ENCODE results near the gene AK9. TPM values are rescaled to one million over a fixed set of nuclear protein-coding genes. Genes with fewer than 3 reads are reported as not detected.

AK9 gene
- total RNA-seq, 1 experiment from 2014 or later, result 1.7 TPM

DNA sequence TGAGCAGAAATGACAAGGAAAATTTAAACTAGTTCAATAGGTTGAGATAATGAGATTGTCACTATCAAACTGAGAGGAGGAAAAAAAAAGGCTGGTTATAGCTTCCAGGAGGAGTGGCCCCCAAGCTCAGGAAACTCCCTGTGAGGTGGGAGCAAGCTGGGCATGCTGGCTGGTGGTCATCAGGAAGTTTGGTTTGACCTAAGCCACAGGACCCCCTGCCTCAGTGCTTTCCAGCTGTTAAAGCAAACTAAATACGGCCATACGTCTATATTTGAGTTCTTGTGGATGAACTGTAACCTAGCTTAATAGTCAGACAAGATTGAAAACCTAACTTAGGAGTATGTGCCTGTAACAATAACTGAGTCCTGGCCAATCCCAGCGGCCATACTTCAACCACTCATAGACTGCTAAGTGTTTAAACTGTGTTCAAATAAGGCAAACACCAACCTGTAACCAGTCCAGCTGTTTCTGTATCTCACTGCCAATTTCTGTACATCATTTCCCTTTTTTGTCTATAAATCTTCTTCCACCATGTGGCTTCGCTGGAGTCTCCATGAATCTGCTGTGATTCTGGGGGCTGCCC, 183.4 kb downstream of the AK9 start:
- Histone ChIP-seq H2AFZ (ENCODE audit: low read length) (no peak overlapping the region), H3F3A (ENCODE audit: low read length, unreplicated experiment) (no peaks in the 10 kb centered on the region), H3K4me1 (ENCODE audit: insufficient read depth, low read length) (peaks cover 17% of the 10 kb centered on the region), H3K9ac (ENCODE audit: low read length) (no peak overlapping the region), H3K27me3 (ENCODE audit: low read length) (no peaks in the 10 kb centered on the region), H3K9me2 (replicated peaks; ENCODE audit: low read length) (no peaks in the 10 kb centered on the region), H3K27ac (ENCODE audit: low read length) (no peak overlapping the region), H3K36me3 (ENCODE audit: low read depth, low read length) (no peaks in the 10 kb centered on the region), H4K20me1 (ENCODE audit: low read length) (no peaks in the 10 kb centered on the region), H3K4me3 (ENCODE audit: low read length) (no peak overlapping the region), H3K4me2 (ENCODE audit: low read length) (no peak overlapping the region), H3K9me3 (ENCODE audit: low read length) (no peaks in the 10 kb centered on the region), H3K79me2 (ENCODE audit: low read length) (no peaks in the 10 kb centered on the region)
- TF ChIP-seq, protein P1, sequence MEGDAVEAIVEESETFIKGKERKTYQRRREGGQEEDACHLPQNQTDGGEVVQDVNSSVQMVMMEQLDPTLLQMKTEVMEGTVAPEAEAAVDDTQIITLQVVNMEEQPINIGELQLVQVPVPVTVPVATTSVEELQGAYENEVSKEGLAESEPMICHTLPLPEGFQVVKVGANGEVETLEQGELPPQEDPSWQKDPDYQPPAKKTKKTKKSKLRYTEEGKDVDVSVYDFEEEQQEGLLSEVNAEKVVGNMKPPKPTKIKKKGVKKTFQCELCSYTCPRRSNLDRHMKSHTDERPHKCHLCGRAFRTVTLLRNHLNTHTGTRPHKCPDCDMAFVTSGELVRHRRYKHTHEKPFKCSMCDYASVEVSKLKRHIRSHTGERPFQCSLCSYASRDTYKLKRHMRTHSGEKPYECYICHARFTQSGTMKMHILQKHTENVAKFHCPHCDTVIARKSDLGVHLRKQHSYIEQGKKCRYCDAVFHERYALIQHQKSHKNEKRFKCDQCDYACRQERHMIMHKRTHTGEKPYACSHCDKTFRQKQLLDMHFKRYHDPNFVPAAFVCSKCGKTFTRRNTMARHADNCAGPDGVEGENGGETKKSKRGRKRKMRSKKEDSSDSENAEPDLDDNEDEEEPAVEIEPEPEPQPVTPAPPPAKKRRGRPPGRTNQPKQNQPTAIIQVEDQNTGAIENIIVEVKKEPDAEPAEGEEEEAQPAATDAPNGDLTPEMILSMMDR (conservative IDR thresholded peaks at IDR 0.05; ENCODE audit: low read depth, low read length), result no peak
- TF ChIP-seq EZH2phosphoT487 (IDR thresholded peaks at IDR 0.05; ENCODE audit: borderline replicate concordance, low read length) (no peak), EZH2 (IDR thresholded peaks at IDR 0.05; ENCODE audit: low read length, unreplicated experiment) (no peak)
- BruUV-seq (replicated peaks), result no TSS peak
- ChIA-PET POLR2A (ENCODE audit: unreplicated experiment) (interaction anchor here (0.6 kb wide), 1 partner anchor 369 kb away, joined by 17 read pairs; no protein-coding TSS in a partner anchor), CTCF (no interaction called here)
- intact Hi-C loops (cut with micrococcal nuclease), result no loop called here
- ATAC-seq, result no peak
- DNase-seq, result no peak

DNA sequence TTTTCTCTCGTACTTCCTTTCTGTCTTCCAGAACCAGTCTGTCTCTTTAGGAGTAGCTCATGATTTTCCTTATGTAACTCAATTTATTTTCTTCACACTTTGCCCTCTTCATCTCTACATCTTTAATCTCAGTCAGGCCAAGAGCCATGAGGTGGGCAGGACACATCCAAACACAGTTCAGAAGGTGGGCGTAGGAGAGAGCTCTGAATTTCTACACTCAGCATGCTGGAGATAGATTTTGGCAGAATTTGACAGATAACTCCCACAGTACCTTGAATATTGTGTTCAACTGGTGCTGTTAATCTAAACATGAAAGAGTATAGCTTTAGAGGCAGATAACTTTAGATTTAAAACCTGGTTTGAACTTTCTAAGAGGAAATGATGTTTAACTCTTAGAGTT, 184.2 kb downstream of the AK9 start:
- no peak for DNase-seq
- Histone ChIP-seq H3K9me2 (replicated peaks; ENCODE audit: low read length) (no peaks in the 10 kb centered on the region), H3K9ac (ENCODE audit: low read length) (no peak overlapping the region), H3F3A (ENCODE audit: low read length, unreplicated experiment) (no peaks in the 10 kb centered on the region), H3K4me3 (ENCODE audit: low read length) (no peak overlapping the region), H3K27ac (ENCODE audit: low read length) (no peak overlapping the region), H3K4me2 (ENCODE audit: low read length) (no peak overlapping the region), H3K79me2 (ENCODE audit: low read length) (no peaks in the 10 kb centered on the region), H3K36me3 (ENCODE audit: low read depth, low read length) (no peaks in the 10 kb centered on the region), H3K27me3 (ENCODE audit: low read length) (no peaks in the 10 kb centered on the region), H3K4me1 (ENCODE audit: insufficient read depth, low read length) (peaks cover 17% of the 10 kb centered on the region), H4K20me1 (ENCODE audit: low read length) (no peaks in the 10 kb centered on the region), H3K9me3 (ENCODE audit: low read length) (no peaks in the 10 kb centered on the region), H2AFZ (ENCODE audit: low read length) (no peak overlapping the region)
- no TSS peak for BruUV-seq (replicated peaks)
- intact Hi-C loops (cut with micrococcal nuclease), result no loop called here
- ChIA-PET POLR2A (ENCODE audit: unreplicated experiment) (no interaction called here), CTCF (no interaction called here)
- no peak for ATAC-seq
- TF ChIP-seq EZH2phosphoT487 (IDR thresholded peaks at IDR 0.05; ENCODE audit: borderline replicate concordance, low read length), result no peak
- no peak for TF ChIP-seq EZH2 (IDR thresholded peaks at IDR 0.05; ENCODE audit: low read length, unreplicated experiment)
- TF ChIP-seq, protein P1 (conservative IDR thresholded peaks at IDR 0.05; ENCODE audit: low read depth, low read length), result no peak

DNA sequence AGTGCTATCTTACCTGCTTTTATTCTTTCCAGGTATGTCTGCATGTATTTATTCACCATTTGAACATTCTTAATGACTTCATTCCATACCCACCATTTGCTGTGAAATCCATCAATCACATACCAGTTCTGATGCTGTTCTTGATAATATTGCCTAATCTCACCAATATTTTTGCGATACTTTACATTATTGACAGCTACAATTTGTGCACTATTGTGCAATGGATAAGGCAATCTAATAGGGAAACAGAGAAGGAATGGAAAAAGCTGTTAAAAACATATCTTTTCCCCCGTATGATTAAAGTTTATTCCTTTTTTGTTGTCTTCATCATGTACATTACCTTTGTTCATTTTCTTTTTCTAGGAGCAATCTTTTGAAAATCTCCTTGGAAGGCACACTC, 184.7 kb downstream of the AK9 start:
- CTCF ChIA-PET, result no interaction called here
- Histone ChIP-seq H3K79me2 (ENCODE audit: low read length) (no peaks in the 10 kb centered on the region), H3K27me3 (ENCODE audit: low read length) (no peaks in the 10 kb centered on the region), H3K4me3 (ENCODE audit: low read length) (no peak overlapping the region), H3F3A (ENCODE audit: low read length, unreplicated experiment) (no peaks in the 10 kb centered on the region), H3K9ac (ENCODE audit: low read length) (no peak overlapping the region), H3K4me2 (ENCODE audit: low read length) (no peak overlapping the region), H4K20me1 (ENCODE audit: low read length) (no peaks in the 10 kb centered on the region), H3K36me3 (ENCODE audit: low read depth, low read length) (no peaks in the 10 kb centered on the region), H2AFZ (ENCODE audit: low read length) (no peak overlapping the region), H3K9me3 (ENCODE audit: low read length) (no peaks in the 10 kb centered on the region), H3K27ac (ENCODE audit: low read length) (no peak overlapping the region), H3K4me1 (ENCODE audit: insufficient read depth, low read length) (peaks cover 17% of the 10 kb centered on the region), H3K9me2 (replicated peaks; ENCODE audit: low read length) (no peaks in the 10 kb centered on the region)
- TF ChIP-seq, protein P1 (conservative IDR thresholded peaks at IDR 0.05; ENCODE audit: low read depth, low read length), result no peak
- DNase-seq, result no peak
- intact Hi-C loops (cut with micrococcal nuclease), result no loop called here
- POLR2A ChIA-PET (ENCODE audit: unreplicated experiment), result no interaction called here
- ATAC-seq, result no peak
- BruUV-seq (replicated peaks), result no TSS peak

Measured in PC-3 (cell line).